ENCODE measurements around the gene GTPBP6. TPM values are rescaled to one million over a fixed set of nuclear protein-coding genes. Genes with fewer than 3 reads are reported as not detected.
A peak's percentile ranks its signal among the peaks of the same experiment; 100 is the strongest.
"Not testable (repeated sequence)": the region's sequence is repeated elsewhere in the genome, so short reads cannot be mapped to it uniquely, and the experiment has no call there.

GTPBP6 gene
- total RNA-seq, 1 donor from 2014 or later, result 55.1 TPM

- TF ChIP-seq CTCF (IDR thresholded peaks at IDR 0.05), result no peak
- Histone ChIP-seq H3K4me3 (no peak overlapping the region), H3K27ac (no peak overlapping the region), H3K9me3 (no peaks in the 10 kb centered on the region), H3K36me3 (no peaks in the 10 kb centered on the region), H3K27me3 (no peaks in the 10 kb centered on the region), H3K4me1 (peaks cover 4% of the 10 kb centered on the region)
- DNase-seq (peak; percentile 57), ATAC-seq (no peak)
- intact Hi-C loops (cut with DNase I), result no loop called here
Measured at GRCh38 chrX:257681-258289, 60.8 kb downstream of the GTPBP6 start.

- intact Hi-C loops (cut with DNase I); H3K27ac ChIP-seq: not testable (repeated sequence)
- DNase-seq, result peak; percentile 46
Measured at GRCh38 chrX:257054-257453, 61.5 kb downstream of the GTPBP6 start.

GRCh38 chrX:255923-256331, 62.7 kb downstream of the GTPBP6 start:
- H3K36me3 ChIP-seq, result no peaks in the 10 kb centered on the region
- H3K9me3 ChIP-seq, result no peaks in the 10 kb centered on the region
- H3K27me3 ChIP-seq, result no peaks in the 10 kb centered on the region
- peaks cover 1% of the 10 kb centered on the region for H3K4me1 ChIP-seq
- H3K27ac ChIP-seq, result no peak overlapping the region
- intact Hi-C loops (cut with DNase I), result no loop called here
- DNase-seq, result peak; percentile 38
- no peak for TF ChIP-seq CTCF (IDR thresholded peaks at IDR 0.05)
- no peak overlapping the region for H3K4me3 ChIP-seq
- no peak for ATAC-seq

More at GRCh38 chrX:257054-257453, 61.5 kb downstream of the GTPBP6 start:
- not testable (repeated sequence) for H3K27me3 ChIP-seq, H3K36me3 ChIP-seq, ATAC-seq, H3K4me1 ChIP-seq, H3K9me3 ChIP-seq, H3K4me3 ChIP-seq

Other genes starting within 250 kb of the GTPBP6 start
- gene PLCXD1, start 37.4 kb downstream of the GTPBP6 start, total RNA-seq, result 34.4 TPM
- gene PPP2R3B, start 68.1 kb upstream of the GTPBP6 start, total RNA-seq, result 12.8 TPM